GM12872 (cell line): ENCODE data around the gene FEV.

Experiments used
- TF ChIP-seq, protein P1 (sequence below): IDR thresholded peaks from 3 replicates; pipeline ENCODE4 v1.5.1; 2011; ENCODE audit warnings: low read depth, mild to moderate bottlenecking, low read length, moderate library complexity; ENCODE audit not compliant: insufficient read depth

FEV gene

GRCh38 chr2:218990052-218990451, 5.1 kb upstream of the FEV start:
- TF ChIP-seq, protein P1, sequence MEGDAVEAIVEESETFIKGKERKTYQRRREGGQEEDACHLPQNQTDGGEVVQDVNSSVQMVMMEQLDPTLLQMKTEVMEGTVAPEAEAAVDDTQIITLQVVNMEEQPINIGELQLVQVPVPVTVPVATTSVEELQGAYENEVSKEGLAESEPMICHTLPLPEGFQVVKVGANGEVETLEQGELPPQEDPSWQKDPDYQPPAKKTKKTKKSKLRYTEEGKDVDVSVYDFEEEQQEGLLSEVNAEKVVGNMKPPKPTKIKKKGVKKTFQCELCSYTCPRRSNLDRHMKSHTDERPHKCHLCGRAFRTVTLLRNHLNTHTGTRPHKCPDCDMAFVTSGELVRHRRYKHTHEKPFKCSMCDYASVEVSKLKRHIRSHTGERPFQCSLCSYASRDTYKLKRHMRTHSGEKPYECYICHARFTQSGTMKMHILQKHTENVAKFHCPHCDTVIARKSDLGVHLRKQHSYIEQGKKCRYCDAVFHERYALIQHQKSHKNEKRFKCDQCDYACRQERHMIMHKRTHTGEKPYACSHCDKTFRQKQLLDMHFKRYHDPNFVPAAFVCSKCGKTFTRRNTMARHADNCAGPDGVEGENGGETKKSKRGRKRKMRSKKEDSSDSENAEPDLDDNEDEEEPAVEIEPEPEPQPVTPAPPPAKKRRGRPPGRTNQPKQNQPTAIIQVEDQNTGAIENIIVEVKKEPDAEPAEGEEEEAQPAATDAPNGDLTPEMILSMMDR: no peak

DNA sequence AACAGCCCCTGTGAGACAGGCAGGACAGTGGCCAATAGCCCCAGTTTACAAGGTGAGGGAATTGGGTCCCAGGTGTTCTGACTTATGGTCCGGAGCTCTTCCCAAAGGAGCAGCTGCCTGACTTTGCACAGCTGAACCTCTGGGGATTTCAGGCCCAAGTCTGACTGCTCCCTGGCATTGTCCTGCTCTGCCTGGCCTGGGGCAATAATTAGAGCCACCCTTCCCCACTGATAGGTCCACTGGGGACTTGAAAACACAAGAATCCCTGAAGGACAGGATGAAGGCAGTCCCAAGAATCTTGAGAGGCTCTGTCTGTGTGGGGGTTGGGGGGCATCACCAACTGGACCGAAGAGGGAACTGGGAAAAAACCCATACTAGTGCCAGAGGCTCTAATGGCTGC, 3.7 kb upstream of the FEV start:
- TF ChIP-seq, protein P1: no peak

- TF ChIP-seq, protein P1: no peak
Measured at GRCh38 chr2:218988164-218988563, 3.2 kb upstream of the FEV start.

DNA sequence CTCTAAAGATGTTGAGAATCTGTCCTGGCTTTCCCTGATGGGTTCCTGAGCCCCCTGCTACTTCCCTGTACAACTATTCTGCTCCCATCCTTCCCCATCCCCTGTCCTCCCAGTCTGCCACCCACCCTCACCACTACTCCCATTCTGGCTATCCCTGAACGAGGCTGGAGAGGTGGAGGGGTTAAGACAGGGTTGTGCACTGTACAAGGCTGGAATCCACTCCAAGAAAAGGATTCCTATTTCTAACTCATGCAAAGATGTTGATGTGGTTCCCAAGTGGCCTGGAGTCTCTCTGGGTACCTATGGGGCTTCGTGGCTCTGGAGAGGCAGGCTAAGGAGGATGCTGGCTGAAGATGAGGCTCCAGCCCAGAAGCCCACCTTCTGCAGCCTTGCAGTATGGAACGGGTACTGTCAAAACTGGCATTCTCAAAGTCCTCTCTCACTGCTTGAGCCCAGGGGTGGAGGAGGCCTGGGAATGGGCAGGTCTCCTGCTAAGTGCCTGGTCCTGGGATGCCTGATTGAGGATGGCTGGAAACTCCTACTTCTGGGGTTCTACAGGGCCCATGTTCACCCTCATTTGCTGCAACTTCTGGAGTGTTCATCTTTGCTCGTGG, 1.3 kb upstream of the FEV start:
- TF ChIP-seq, protein P1: no peak

DNA sequence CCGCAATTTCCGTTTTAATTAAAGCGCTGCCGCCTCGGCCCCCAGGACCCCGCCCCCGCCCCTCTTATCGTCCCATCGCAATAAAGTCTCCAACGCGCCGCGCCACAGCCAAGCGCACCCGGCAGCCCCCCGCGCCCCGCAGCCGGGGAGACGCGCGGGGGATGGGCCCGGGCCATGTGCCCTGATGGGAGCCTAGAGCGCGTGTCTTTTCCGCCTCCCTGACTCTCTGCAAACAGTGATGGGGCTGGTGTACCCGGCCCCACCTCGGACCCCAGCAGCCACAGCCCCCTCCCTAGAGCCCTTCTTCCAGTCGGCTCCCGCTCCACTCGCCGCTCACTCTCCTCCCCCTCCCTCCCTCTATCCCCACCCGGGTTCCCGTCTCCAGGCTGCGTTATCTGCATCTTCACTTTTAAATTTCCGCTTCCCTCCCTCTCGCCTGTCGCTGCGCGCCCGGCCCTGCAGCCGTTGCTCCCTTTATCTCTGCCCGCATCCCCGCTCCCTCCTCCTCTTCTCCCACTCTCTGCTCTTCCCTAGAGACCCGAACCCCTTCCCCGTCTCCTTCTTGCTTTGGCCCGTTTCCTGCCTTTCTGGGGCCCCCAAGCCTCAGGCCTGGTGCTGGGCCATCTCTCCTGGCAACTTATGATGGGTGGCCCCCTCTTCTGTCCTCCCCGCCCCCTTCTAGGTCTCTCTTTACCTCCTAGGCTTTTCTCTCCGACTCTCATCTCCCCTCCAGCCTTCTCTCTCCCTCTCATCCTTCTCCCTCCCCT, 524 bp upstream of the FEV start:
- TF ChIP-seq, protein P1: no peak

DNA sequence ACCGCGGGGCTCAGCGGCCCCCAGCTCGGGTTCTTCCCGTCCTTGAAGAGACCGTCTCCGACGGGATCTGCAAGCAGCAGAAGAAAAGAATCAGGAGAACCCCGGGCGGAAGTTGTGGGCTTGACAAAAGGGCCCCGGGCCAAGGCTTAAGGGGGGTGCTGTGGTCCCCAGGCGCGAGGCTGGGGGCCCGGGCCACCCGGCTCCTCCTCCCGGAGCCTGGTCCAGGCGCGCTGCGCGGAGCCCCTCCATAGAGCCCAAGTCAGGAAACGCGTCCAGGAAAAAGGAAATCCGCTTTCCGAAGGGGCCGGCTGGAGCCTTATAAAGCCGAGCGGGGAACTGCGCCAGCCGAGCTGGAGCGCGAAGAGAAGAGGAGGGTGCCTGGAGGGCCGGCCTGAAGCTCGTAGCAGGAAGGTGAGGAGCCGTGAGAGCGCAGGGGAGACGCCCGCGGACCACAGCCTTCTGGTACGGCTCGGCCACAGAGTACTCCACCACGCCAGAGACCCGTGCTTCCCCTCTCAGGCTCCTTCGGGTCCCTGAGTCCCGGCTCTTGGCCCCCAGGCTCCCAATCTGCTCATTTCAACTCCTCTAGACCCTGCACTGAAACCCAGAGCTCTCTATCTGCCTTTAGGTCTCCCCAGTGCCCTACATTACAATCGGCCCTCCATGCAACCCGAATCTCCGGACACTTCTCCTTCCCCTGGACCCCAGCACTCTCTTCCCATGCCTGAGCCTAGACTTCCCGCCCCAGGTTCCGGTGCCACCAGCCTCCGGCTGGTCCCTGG, 554 bp downstream of the FEV start:
- TF ChIP-seq, protein P1: no peak

GRCh38 chr2:218983934-218984238, 1.1 kb downstream of the FEV start:
- TF ChIP-seq, protein P1: no peak
